ENCODE results near the gene MEIKIN. TPM values are rescaled to one million over a fixed set of nuclear protein-coding genes. Genes with fewer than 3 reads are reported as not detected.
"Not testable (repeated sequence)": the region's sequence is repeated elsewhere in the genome, so short reads cannot be mapped to it uniquely, and the experiment has no call there.

Gene MEIKIN
- total RNA-seq, 1 donor from 2014 or later = not detected

GRCh38 chr5:131914472-131914871 is 31.0 kb downstream of the MEIKIN start:
- Mint-ChIP-seq H3K36me3 (ENCODE audit: unreplicated experiment) (no peaks in the 10 kb centered on the region), H3K27ac (ENCODE audit: unreplicated experiment) (no peak overlapping the region), H3K4me3 (ENCODE audit: unreplicated experiment) (no peak overlapping the region), H3K9me3 (ENCODE audit: unreplicated experiment) (no peaks in the 10 kb centered on the region), H3K27me3 (ENCODE audit: unreplicated experiment) (no peaks in the 10 kb centered on the region), H3K4me1 (ENCODE audit: low read depth, unreplicated experiment) (no peaks in the 10 kb centered on the region)
- TF ChIP-seq CTCF (IDR thresholded peaks at IDR 0.05; ENCODE audit: partially characterized antibody, unreplicated experiment) = no peak
- DNase-seq = no peak

GRCh38 chr5:131913603-131914002 is 31.9 kb downstream of the MEIKIN start:
- no peaks in the 10 kb centered on the region for H3K9me3 Mint-ChIP-seq (ENCODE audit: unreplicated experiment)
- no peak for DNase-seq
- no peaks in the 10 kb centered on the region for H3K27me3 Mint-ChIP-seq (ENCODE audit: unreplicated experiment)
- TF ChIP-seq CTCF (IDR thresholded peaks at IDR 0.05; ENCODE audit: partially characterized antibody, unreplicated experiment) = no peak
- no peaks in the 10 kb centered on the region for H3K36me3 Mint-ChIP-seq (ENCODE audit: unreplicated experiment)
- no peak overlapping the region for H3K27ac Mint-ChIP-seq (ENCODE audit: unreplicated experiment)
- H3K4me3 Mint-ChIP-seq (ENCODE audit: unreplicated experiment) = no peak overlapping the region
- no peaks in the 10 kb centered on the region for H3K4me1 Mint-ChIP-seq (ENCODE audit: low read depth, unreplicated experiment)

GRCh38 chr5:131906668-131907067 is 38.8 kb downstream of the MEIKIN start:
- TF ChIP-seq CTCF (IDR thresholded peaks at IDR 0.05; ENCODE audit: partially characterized antibody, unreplicated experiment) = no peak
- no peak for DNase-seq
- no peaks in the 10 kb centered on the region for H3K4me1 Mint-ChIP-seq (ENCODE audit: low read depth, unreplicated experiment)

GRCh38 chr5:131902266-131902665 is 43.2 kb downstream of the MEIKIN start:
- not testable (repeated sequence) for H3K4me1 Mint-ChIP-seq (ENCODE audit: low read depth, unreplicated experiment); H3K4me3 Mint-ChIP-seq (ENCODE audit: unreplicated experiment); H3K27ac Mint-ChIP-seq (ENCODE audit: unreplicated experiment)

More at GRCh38 chr5:131906668-131907067, 38.8 kb downstream of the MEIKIN start:
- Mint-ChIP-seq H3K4me3 (ENCODE audit: unreplicated experiment) (no peak overlapping the region), H3K27me3 (ENCODE audit: unreplicated experiment) (no peaks in the 10 kb centered on the region), H3K36me3 (ENCODE audit: unreplicated experiment) (peaks cover 16% of the 10 kb centered on the region), H3K27ac (ENCODE audit: unreplicated experiment) (no peak overlapping the region), H3K9me3 (ENCODE audit: unreplicated experiment) (peaks cover 5% of the 10 kb centered on the region)

GRCh38 chr5:131899686-131900085 is 45.8 kb downstream of the MEIKIN start:
- Mint-ChIP-seq H3K4me3 (ENCODE audit: unreplicated experiment) (no peak overlapping the region), H3K4me1 (ENCODE audit: low read depth, unreplicated experiment) (no peaks in the 10 kb centered on the region), H3K27ac (ENCODE audit: unreplicated experiment) (no peak overlapping the region), H3K9me3 (ENCODE audit: unreplicated experiment) (peaks cover 16% of the 10 kb centered on the region), H3K27me3 (ENCODE audit: unreplicated experiment) (no peaks in the 10 kb centered on the region), H3K36me3 (ENCODE audit: unreplicated experiment) (peaks cover 13% of the 10 kb centered on the region)
- no peak for TF ChIP-seq CTCF (IDR thresholded peaks at IDR 0.05; ENCODE audit: partially characterized antibody, unreplicated experiment)
- DNase-seq = no peak

More at GRCh38 chr5:131902266-131902665, 43.2 kb downstream of the MEIKIN start:
- H3K36me3 Mint-ChIP-seq (ENCODE audit: unreplicated experiment) = peaks cover 21% of the 10 kb centered on the region
- not testable (repeated sequence) for DNase-seq; H3K9me3 Mint-ChIP-seq (ENCODE audit: unreplicated experiment); H3K27me3 Mint-ChIP-seq (ENCODE audit: unreplicated experiment)
